Gastrocnemius medialis (tissue), 4 donors: ENCODE data around the gene ZNF423. TPM values are rescaled to one million over a fixed set of nuclear protein-coding genes. Genes with fewer than 3 reads are reported as not detected.

Experiments
- ATAC-seq, 2 donors: fragments of 150-250 bp; one replicate each; pipeline ENCODE4 v1.9.1; 2016
- DNase-seq, 2 donors: peaks; one replicate each; pipeline ENCODE4 v3.0.0-alpha.2; 2019
- H3K27ac ChIP-seq, 4 donors: fragments of 200-600 bp; sonication (generic); 1 replicate in 1 of 4; 2 replicates in 3 of 4; pipeline ENCODE4 v1.5.1; 2016 to 2018; ENCODE audit warnings: mild to moderate bottlenecking in 2 of 4, moderate library complexity in 1 of 4
- H3K27me3 ChIP-seq, 3 donors: fragments of 200-600 bp; sonication (generic) in 2 of 3; 1 replicate in 1 of 3; 2 replicates in 2 of 3; pipeline versions ENCODE4 v1.5.1 to v1.6.0; 2016 to 2019; ENCODE audit warnings: mild to moderate bottlenecking in 1 of 3, moderate library complexity in 1 of 3
- H3K36me3 ChIP-seq, 2 donors: fragments of 200-600 bp; sonication (generic) in 1 of 2; one replicate each; pipeline ENCODE4 v1.5.1; 2017 to 2018
- H3K4me1 ChIP-seq, 2 donors: fragments of 200-600 bp; sonication (generic) in 1 of 2; one replicate each; pipeline ENCODE4 v1.5.1; 2016 to 2017; ENCODE audit warnings: mild to moderate bottlenecking in 2 of 2
- H3K4me3 ChIP-seq, 4 donors: fragments of 200-600 bp; sonication (generic) in 3 of 4; 1 replicate in 1 of 4; 2 replicates in 3 of 4; pipeline ENCODE4 v1.5.1; 2016 to 2019; ENCODE audit warnings: mild to moderate bottlenecking in 2 of 4
- H3K9me3 ChIP-seq, 3 donors: fragments of 200-600 bp; sonication (generic) in 2 of 3; 1 replicate in 1 of 3; 2 replicates in 2 of 3; pipeline ENCODE4 v1.5.1; 2016 to 2019
- CTCF ChIP-seq, 5 experiments: fragments of 450-650 bp in 3 of 5; fragments of 200-600 bp in 2 of 5; sonication (generic) in 2 of 5; IDR thresholded peaks in 4 of 5; conservative IDR thresholded peaks in 1 of 5; 1 replicate in 4 of 5; 2 replicates in 1 of 5; pipeline ENCODE4 v1.5.1; 2016 to 2019; ENCODE audit warnings: antibody characterized with exemption in 5 of 5, mild to moderate bottlenecking in 3 of 5, moderate library complexity in 3 of 5
- POLR2A ChIP-seq, 2 donors: fragments of 450-650 bp; IDR thresholded peaks; one replicate each; pipeline ENCODE4 v1.6.1; 2017; ENCODE audit warnings: antibody characterized with exemption in 2 of 2, mild to moderate bottlenecking in 2 of 2, moderate library complexity in 2 of 2
- in situ Hi-C, 4 donors: fragments of 200-750 bp; cut with MboI; loops; one replicate each; pipeline versions ENCODE4 v1.15.0 to v1.8.0; 2017; ENCODE audit warnings: low sequenced_read_pairs in 4 of 4
- intact Hi-C: fragments of 100-400 bp; cut with DNase I; formaldehyde crosslinking; loops from one replicate; pipeline ENCODE4 v1.15.1; 2023; ENCODE audit warnings: low total_unique reads
- total RNA-seq, 4 donors: library from RNA; depleted of rRNA; stranded (reverse); fragments of >200 nt; gene quantifications; one replicate each; pipeline versions ENCODE4 v1.1.0 to v1.2.3, GENCODE V29; 2016

Gene ZNF423
- total RNA-seq, 4 donors from 2014 or later: 8.4 to 15.8 (median 12.5) TPM

DNA sequence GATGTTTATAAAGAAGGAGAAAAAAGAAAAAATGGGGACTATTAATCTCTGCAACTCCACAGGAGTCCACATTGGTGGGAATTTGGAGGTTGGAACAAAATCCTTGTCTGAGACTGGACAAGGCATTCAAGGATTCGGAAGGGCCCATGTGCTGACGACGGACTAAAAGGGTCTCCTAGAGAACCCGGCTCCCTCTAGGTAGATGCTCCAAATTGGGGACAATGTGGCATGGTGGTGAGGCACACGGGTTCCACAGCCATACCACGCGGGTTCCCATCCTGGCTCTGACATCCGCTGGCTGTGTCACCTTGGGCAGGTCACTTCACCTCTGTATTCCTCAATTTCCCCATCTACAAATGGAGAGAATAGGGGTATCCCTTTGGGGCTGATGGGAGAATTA, 254.9 kb downstream of the ZNF423 start:
- intact Hi-C loops: no loop called here
- DNase-seq (no peak), ATAC-seq (no peak)
- H3K4me3 ChIP-seq: no peak overlapping the region
- TF ChIP-seq POLR2A (IDR thresholded peaks at IDR 0.05): no peak
- no peak for TF ChIP-seq CTCF (IDR thresholded peaks at IDR 0.05 in 4 of 5, conservative IDR thresholded peaks at IDR 0.05 in 1 of 5)
- H3K4me1 ChIP-seq: peaks cover 18 to 21% of the 10 kb centered on the region in 2 donors
- H3K36me3 ChIP-seq: no peaks in the 10 kb centered on the region
- H3K27me3 ChIP-seq: no peaks in the 10 kb centered on the region
- in situ Hi-C loops: loop anchor here (25.0 kb wide), 1 partner anchor 261 kb away; the partner anchor contains the start of gene ZNF423 (in 4 of the 4)
- H3K9me3 ChIP-seq: no peaks in the 10 kb centered on the region
- H3K27ac ChIP-seq: no peak overlapping the region

- no peak for TF ChIP-seq POLR2A (IDR thresholded peaks at IDR 0.05)
- no peak for TF ChIP-seq CTCF (IDR thresholded peaks at IDR 0.05 in 4 of 5, conservative IDR thresholded peaks at IDR 0.05 in 1 of 5)
- intact Hi-C loops (no loop called here), in situ Hi-C loops (loop anchor here (25.0 kb wide), 1 partner anchor 262 kb away; the partner anchor contains the start of gene ZNF423 (in 4 of the 4))
- Histone ChIP-seq H3K27ac (no peak overlapping the region), H3K36me3 (no peaks in the 10 kb centered on the region), H3K27me3 (no peaks in the 10 kb centered on the region), H3K9me3 (no peaks in the 10 kb centered on the region), H3K4me1 (peaks cover 22 to 24% of the 10 kb centered on the region in 2 donors), H3K4me3 (no peak overlapping the region)
- no peak for DNase-seq
- no peak for ATAC-seq
Measured at GRCh38 chr16:49600536-49600935, 255.4 kb downstream of the ZNF423 start.

- in situ Hi-C loops (loop anchor here (10.0 to 25.0 kb wide), 3 partner anchors 187 to 263 kb away; partner anchors contain the start of gene ZNF423 (in 4 of the 4)), intact Hi-C loops (no loop called here)
- Histone ChIP-seq H3K36me3 (no peaks in the 10 kb centered on the region), H3K9me3 (no peaks in the 10 kb centered on the region), H3K27ac (no peak overlapping the region), H3K4me1 (peaks cover 27 to 28% of the 10 kb centered on the region in 2 donors), H3K4me3 (no peak overlapping the region), H3K27me3 (no peaks in the 10 kb centered on the region)
- DNase-seq: no peak
- ATAC-seq: no peak
- no peak for TF ChIP-seq POLR2A (IDR thresholded peaks at IDR 0.05)
Measured at GRCh38 chr16:49599704-49600103, 256.2 kb downstream of the ZNF423 start.

- Histone ChIP-seq H3K36me3 (no peaks in the 10 kb centered on the region), H3K9me3 (no peaks in the 10 kb centered on the region), H3K27ac (no peak overlapping the region), H3K27me3 (no peaks in the 10 kb centered on the region), H3K4me1 (peaks cover 27 to 28% of the 10 kb centered on the region in 2 donors), H3K4me3 (no peak overlapping the region)
- ATAC-seq (no peak), DNase-seq (no peak)
- in situ Hi-C loops: loop anchor here in 2 of 4 donors (10.0 to 25.0 kb wide), 2 partner anchors 187 to 194 kb away; no protein-coding TSS in a partner anchor
- TF ChIP-seq CTCF (IDR thresholded peaks at IDR 0.05 in 4 of 5, conservative IDR thresholded peaks at IDR 0.05 in 1 of 5) (no peak), POLR2A (IDR thresholded peaks at IDR 0.05) (no peak)
- intact Hi-C loops: no loop called here
Measured at GRCh38 chr16:49599281-49599680, 256.6 kb downstream of the ZNF423 start.

GRCh38 chr16:49598383-49599170, 257.3 kb downstream of the ZNF423 start:
- peaks cover 27 to 28% of the 10 kb centered on the region in 2 donors for H3K4me1 ChIP-seq
- H3K27ac ChIP-seq: no peak overlapping the region
- intact Hi-C loops: no loop called here
- in situ Hi-C loops: loop anchor here in 2 of 4 donors (10.0 to 25.0 kb wide), 2 partner anchors 186 to 194 kb away; no protein-coding TSS in a partner anchor
- no peaks in the 10 kb centered on the region for H3K9me3 ChIP-seq
- ATAC-seq (no peak), DNase-seq (no peak)
- no peak for TF ChIP-seq CTCF (IDR thresholded peaks at IDR 0.05 in 4 of 5, conservative IDR thresholded peaks at IDR 0.05 in 1 of 5)
- no peaks in the 10 kb centered on the region for H3K36me3 ChIP-seq
- H3K4me3 ChIP-seq: no peak overlapping the region
- no peaks in the 10 kb centered on the region for H3K27me3 ChIP-seq
